Sigmoid colon (tissue), 7 donors: Measurements from ENCODE around the gene TPM1. TPM values are rescaled to one million over a fixed set of nuclear protein-coding genes. Genes with fewer than 3 reads are reported as not detected.

ENCODE experiments used
- DNase-seq: peaks from one replicate; pipeline ENCODE4 v3.0.0-alpha.2; 2019
- H3K27ac ChIP-seq, 4 donors: fragments of 200-600 bp; sonication (generic); one replicate each; pipeline ENCODE4 v1.5.1; 2016 to 2019; ENCODE audit warnings: mild to moderate bottlenecking in 1 of 4
- H3K27me3 ChIP-seq, 3 donors: fragments of 200-600 bp; sonication (generic); one replicate each; pipeline ENCODE4 v1.5.1; 2019; ENCODE audit warnings: mild to moderate bottlenecking in 1 of 3
- H3K36me3 ChIP-seq, 4 donors: fragments of 200-600 bp; sonication (generic); one replicate each; pipeline ENCODE4 v1.5.1; 2016 to 2019
- H3K4me1 ChIP-seq, 4 donors: fragments of 200-600 bp; sonication (generic); one replicate each; pipeline ENCODE4 v1.5.1; 2017 to 2019
- H3K4me3 ChIP-seq, 4 donors: fragments of 200-600 bp; sonication (generic); one replicate each; pipeline ENCODE4 v1.5.1; 2017 to 2019; ENCODE audit warnings: mild to moderate bottlenecking in 2 of 4, moderate library complexity in 1 of 4
- H3K9me3 ChIP-seq, 4 donors: fragments of 200-600 bp in 3 of 4; sonication (generic) in 3 of 4; one replicate each; pipeline versions ENCODE4 v1.5.1 to v1.6.1; 2013 to 2019
- CTCF ChIP-seq, 4 experiments: fragments of 450-650 bp in 3 of 4; fragments of 200-600 bp in 1 of 4; IDR thresholded peaks; one replicate each; pipeline ENCODE4 v1.5.1; 2016 to 2019; ENCODE audit warnings: antibody characterized with exemption in 4 of 4, mild to moderate bottlenecking in 3 of 4, moderate library complexity in 2 of 4
- EP300 ChIP-seq, 4 donors: sonication (generic); formaldehyde crosslinking; IDR thresholded peaks; one replicate each; pipeline ENCODE4 v1.6.1; 2017; ENCODE audit warnings: antibody characterized with exemption in 4 of 4
- POLR2A ChIP-seq, 2 donors: fragments of 450-650 bp; IDR thresholded peaks; one replicate each; pipeline ENCODE4 v1.6.1; 2016; ENCODE audit warnings: antibody characterized with exemption in 2 of 2, mild to moderate bottlenecking in 2 of 2, moderate library complexity in 2 of 2
- POLR2AphosphoS5 ChIP-seq, 4 donors: sonication (generic); formaldehyde crosslinking; IDR thresholded peaks; one replicate each; pipeline ENCODE4 v1.6.1; 2017; ENCODE audit warnings: antibody characterized with exemption in 4 of 4
- WGBS, 2 donors: extraction: QIAGEN DNeasy Blood & Tissue Kit; methylation state at CpG; one replicate each; pipeline ENCODE4 v1.1.7; 2013; 5-methylcytosine and 5-hydroxymethylcytosine counted together
- intact Hi-C: fragments of 100-400 bp; cut with DNase I; formaldehyde crosslinking; loops from one replicate; pipeline ENCODE4 v1.15.1; 2023
- polyA plus RNA-seq, 3 donors: library from polyadenylated mRNA; stranded (reverse); fragments of 200-250 nt; gene quantifications; one replicate each; pipeline ENCODE4 v1.2.3, GENCODE V29; 2013
- total RNA-seq, 4 donors: library from RNA; depleted of rRNA; stranded (reverse); fragments of >200 nt; gene quantifications; one replicate each; pipeline ENCODE4 v1.1.0, GENCODE V29; 2016
- donor health status: healthy with polysubstance abuse.
- donor health status: Bipolar disorder and iron deficiency.
- donor health status: healthy.

TPM1 gene
- total and polyA plus RNA-seq, 7 donors = 438 to 4,179 (median 2,634) TPM

GRCh38 chr15:63038926-63039673 lies 3.4 kb upstream of the TPM1 start:
- Histone ChIP-seq H3K27me3 (no peaks in the 10 kb centered on the region), H3K4me3 (no peak overlapping the region), H3K27ac (no peak overlapping the region), H3K4me1 (peaks cover 0 to 9% (median 4%) of the 10 kb centered on the region in 4 donors), H3K36me3 (peaks cover 5 to 11% (median 9%) of the 10 kb centered on the region in 4 donors), H3K9me3 (no peaks in the 10 kb centered on the region)
- intact Hi-C loops = no loop called here
- DNase-seq = no peak
- WGBS, 2 donors = 89 to 92% methylated on average over 5 of the region's 5 CpGs
- TF ChIP-seq POLR2A (IDR thresholded peaks at IDR 0.05) (no peak), CTCF (IDR thresholded peaks at IDR 0.05) (no peak)

DNA sequence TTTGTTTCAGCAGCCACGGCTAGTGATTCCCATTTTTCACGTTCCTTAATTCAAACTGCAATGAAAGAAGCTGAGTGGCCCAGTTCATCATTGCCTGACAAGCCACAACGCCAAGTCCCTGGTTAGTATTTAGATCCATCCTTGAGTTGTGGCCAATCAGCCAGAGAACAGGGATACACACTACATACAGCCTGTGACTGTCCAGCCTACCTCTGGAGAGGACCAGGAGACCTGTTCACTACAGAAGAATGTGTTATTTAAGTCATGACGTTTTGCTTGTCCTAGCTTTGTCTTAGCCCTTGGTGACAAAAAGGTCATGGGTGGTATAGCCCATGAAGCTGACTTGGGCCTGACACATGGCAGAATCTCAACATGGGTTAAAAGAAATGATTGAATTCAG lies 2.7 kb upstream of the TPM1 start:
- Histone ChIP-seq H3K4me1 (peaks cover 0 to 9% (median 4%) of the 10 kb centered on the region in 4 donors), H3K27ac (peak overlapping the region in 2 of 4 donors; percentile 99), H3K9me3 (no peaks in the 10 kb centered on the region), H3K4me3 (no peak overlapping the region), H3K27me3 (no peaks in the 10 kb centered on the region), H3K36me3 (peaks cover 10 to 18% (median 13%) of the 10 kb centered on the region in 4 donors)
- intact Hi-C loops = loop anchor here (5.0 kb wide), 2 partner anchors 163 to 258 kb away; no protein-coding TSS in a partner anchor
- DNase-seq = no peak
- TF ChIP-seq EP300 (IDR thresholded peaks at IDR 0.05) (no peak), CTCF (IDR thresholded peaks at IDR 0.05) (no peak), POLR2A (IDR thresholded peaks at IDR 0.05) (no peak), POLR2AphosphoS5 (IDR thresholded peaks at IDR 0.05) (no peak)
- 94% methylated on average over 4 of the region's 4 CpGs for WGBS, 2 donors

- intact Hi-C loops = loop anchor here (5.0 kb wide), 2 partner anchors 163 to 258 kb away; no protein-coding TSS in a partner anchor
- Histone ChIP-seq H3K27ac (peak overlapping the region; percentile 97 to 99 (median 98)), H3K4me1 (peaks cover 0 to 9% (median 4%) of the 10 kb centered on the region in 4 donors), H3K4me3 (peak overlapping the region in 1 of 4 donors; percentile 90), H3K27me3 (no peaks in the 10 kb centered on the region), H3K9me3 (no peaks in the 10 kb centered on the region), H3K36me3 (peaks cover 10 to 22% (median 16%) of the 10 kb centered on the region in 4 donors)
- WGBS, 2 donors = 84 to 90% methylated on average over 6 of the region's 6 CpGs
- DNase-seq = no peak
- TF ChIP-seq POLR2AphosphoS5 (IDR thresholded peaks at IDR 0.05) (no peak), CTCF (IDR thresholded peaks at IDR 0.05) (no peak), EP300 (IDR thresholded peaks at IDR 0.05) (no peak), POLR2A (IDR thresholded peaks at IDR 0.05) (no peak)
Observed at GRCh38 chr15:63040509-63040908, 2.0 kb upstream of the TPM1 start.

- peak overlapping the region; percentile 97 to 99 (median 98) for H3K27ac ChIP-seq
- no peaks in the 10 kb centered on the region for H3K9me3 ChIP-seq
- H3K4me3 ChIP-seq = peak overlapping the region in 3 of 4 donors; percentile 86 to 90 (median 88)
- WGBS, 2 donors = 87 to 91% methylated on average over 6 of the region's 6 CpGs
- peaks cover 0 to 9% (median 4%) of the 10 kb centered on the region in 4 donors for H3K4me1 ChIP-seq
- TF ChIP-seq CTCF (IDR thresholded peaks at IDR 0.05) = no peak
- no peak for TF ChIP-seq EP300 (IDR thresholded peaks at IDR 0.05)
- peak; percentile 36 to 65 (median 52) for TF ChIP-seq POLR2AphosphoS5 (IDR thresholded peaks at IDR 0.05)
- TF ChIP-seq POLR2A (IDR thresholded peaks at IDR 0.05) = no peak
- intact Hi-C loops = loop anchor here (1.0 to 5.0 kb wide), 3 partner anchors 143 to 259 kb away; no protein-coding TSS in a partner anchor
- no peaks in the 10 kb centered on the region for H3K27me3 ChIP-seq
- H3K36me3 ChIP-seq = peaks cover 10 to 25% (median 17%) of the 10 kb centered on the region in 4 donors
- no peak for DNase-seq
Observed at GRCh38 chr15:63040954-63041353, 1.6 kb upstream of the TPM1 start.
